Fibroblast of the conjunctiva (primary cell): ENCODE results near the gene PLCH1.
A peak's percentile ranks its signal among the peaks of the same experiment; 100 is the strongest.
"Not testable (repeated sequence)": the region's sequence is repeated elsewhere in the genome, so short reads cannot be mapped to it uniquely, and the experiment has no call there.

ENCODE experiments used
- DNase-seq: peaks from one replicate; pipeline ENCODE4 v3.0.0-alpha.2; 2010; ENCODE audit warnings: low read depth

PLCH1 gene

DNA sequence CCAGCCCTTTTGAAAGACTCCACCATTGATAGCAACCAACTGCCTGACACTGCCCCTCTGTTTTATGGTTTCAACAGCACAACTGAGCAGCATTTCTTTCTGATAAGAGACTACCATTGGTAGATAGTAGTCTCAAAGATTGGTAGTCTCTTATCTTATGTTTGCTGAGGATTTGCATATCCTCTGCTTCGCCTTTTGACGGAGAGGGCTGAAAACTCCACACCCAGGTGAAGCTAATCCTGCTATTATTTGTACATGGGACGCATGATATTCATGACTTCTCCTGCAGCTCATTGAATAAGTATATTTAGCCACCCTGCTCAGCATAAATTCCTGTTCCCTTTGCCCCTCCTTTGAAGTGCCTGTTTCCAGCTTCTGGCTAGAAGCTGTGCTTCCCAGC lies 332.0 kb downstream of the PLCH1 start:
- no peak for DNase-seq

DNA sequence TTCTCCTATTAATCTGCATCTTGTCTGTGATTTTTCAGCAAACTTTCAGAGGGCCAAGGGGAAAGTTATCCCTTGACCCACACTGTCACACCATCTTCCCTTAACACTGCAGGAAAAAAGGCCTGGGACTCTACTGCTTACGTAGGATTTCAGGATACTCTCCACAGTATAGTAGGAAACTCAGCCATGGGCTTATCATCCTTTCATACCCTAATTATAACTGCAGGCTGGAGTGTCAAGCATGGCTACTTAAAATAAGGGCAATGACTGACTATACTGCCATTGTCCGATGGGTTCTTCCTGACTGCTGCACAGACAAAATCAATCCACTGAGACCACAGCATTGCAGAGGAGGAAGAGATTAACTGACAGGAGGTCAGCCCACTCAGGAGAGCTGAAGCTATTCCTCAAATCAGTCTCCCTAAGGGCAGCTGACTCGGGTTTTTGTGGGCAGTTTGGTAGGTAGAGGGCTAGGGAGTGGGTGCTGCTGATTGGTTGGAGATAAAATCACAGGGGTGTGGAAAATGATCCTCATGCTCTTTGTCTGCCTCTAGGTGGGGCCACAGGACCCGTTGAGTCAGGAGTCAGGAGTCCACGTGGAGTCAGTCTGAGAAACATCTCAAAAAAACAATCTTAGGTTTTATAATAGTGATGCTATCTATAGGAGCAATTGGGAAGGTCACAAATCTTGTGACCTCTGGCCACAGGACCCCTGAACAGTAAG lies 333.2 kb downstream of the PLCH1 start:
- no peak for DNase-seq

DNA sequence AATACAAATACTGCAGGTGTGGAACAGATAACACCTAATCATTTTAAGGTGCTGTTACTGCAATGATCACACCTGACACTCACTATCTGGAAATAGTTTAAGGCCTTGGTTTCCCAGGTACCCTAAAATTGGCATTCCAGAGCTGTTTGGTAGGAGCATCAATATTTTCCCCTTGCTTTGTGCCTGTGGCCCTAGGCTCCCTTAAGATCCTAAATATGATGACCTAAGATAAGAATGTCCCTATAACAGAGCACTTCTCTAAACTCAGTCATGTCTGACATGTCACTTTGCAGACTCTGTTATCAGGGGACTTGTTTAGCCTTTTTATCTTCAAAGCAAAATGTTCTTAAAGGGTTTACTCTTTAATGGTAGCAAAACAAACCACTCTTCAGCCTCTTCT lies 335.5 kb downstream of the PLCH1 start:
- no peak for DNase-seq

DNA sequence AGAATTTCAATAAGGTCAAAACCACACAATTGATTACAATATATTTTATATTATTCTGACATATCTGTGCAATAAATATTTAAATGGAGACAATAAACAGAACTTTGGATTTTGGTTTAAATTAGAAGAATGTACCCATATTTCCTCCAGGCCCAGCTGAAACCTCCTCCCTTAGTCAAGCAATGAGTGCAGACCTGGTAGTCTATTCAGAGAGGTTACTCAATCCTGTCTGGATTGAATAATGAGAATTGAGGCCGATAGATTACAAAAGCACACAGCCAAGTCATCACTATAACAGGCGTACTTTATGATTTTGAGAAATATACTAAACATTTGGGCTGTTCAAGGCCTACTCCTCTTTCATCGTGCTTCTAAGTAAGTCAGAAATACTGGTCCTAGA lies 336.9 kb downstream of the PLCH1 start:
- no peak for DNase-seq

DNA sequence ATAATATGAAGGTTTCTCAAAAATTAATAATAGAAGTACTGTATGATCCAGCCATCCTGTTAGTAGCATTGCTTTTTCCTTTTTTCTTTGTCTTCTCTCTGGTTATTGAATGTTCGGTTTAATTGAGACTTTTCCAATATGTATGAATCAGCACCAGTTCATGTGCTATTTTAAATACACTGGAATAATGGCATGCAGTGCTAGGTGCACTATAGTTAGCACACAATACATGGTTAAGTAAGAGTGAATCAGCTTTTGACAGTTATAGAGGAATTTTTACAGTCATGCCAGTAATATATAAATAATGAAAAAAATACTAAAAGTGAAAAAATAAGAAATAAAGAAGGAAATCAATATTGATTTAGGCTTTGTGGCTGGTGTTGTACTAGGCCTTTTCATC lies 337.5 kb downstream of the PLCH1 start:
- no peak for DNase-seq

DNA sequence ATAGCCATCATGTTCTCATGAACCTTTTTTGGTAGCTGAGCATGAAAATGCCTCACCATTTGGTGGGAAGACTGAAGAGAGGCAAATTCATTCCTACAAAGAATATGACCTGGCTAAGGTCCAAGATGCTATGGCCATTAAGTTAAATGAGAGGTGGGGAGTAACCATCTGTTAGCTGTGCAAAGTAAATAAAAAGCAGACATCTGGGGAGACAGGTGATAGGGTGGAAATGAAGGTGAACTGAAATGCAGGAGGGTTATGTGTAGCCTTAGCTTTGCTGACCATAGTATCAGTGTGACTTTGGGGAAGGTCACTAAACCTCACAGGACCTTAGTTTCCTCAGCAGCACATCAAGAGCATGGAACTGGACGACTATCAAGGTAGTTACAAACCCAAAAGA lies 340.4 kb downstream of the PLCH1 start:
- DNase-seq = no peak

DNA sequence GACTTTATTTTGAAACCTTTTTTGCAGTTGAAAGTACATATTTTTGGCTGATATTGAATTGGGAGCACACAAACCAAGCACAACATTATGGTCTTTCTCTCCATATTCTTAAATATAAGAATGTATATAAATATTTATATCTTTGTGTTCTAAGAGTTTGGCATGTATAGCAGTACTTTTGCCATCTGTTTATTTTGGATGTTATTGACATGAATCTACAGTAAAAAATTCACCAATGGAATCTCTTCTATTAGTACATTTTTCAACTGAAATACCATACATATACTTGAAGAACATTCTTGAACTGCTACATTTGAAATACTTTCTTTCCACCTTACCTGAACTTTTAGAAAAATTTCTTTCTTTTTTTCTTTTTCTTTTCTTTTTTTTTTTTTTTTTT lies 342.2 kb downstream of the PLCH1 start:
- no peak for DNase-seq

DNA sequence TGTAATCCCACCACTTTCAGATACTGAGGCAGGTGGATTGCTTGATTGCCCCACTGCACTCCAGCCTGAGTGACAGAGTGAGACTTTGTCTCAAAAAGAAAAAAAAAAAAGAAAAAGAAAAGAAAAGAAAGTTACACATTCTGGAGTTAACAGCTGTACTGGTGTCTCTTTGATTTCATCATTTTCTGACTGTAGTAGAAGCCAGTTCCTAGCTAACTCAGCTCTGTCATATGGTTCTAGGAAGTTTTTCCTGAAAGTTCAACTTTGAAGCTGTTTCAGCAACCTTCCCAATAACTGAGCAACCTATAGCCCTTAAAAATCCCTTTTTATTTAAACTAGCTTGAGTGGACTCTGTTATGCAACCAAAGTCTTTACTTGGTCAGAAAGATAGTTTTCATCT lies 346.8 kb downstream of the PLCH1 start:
- no peak for DNase-seq

DNA sequence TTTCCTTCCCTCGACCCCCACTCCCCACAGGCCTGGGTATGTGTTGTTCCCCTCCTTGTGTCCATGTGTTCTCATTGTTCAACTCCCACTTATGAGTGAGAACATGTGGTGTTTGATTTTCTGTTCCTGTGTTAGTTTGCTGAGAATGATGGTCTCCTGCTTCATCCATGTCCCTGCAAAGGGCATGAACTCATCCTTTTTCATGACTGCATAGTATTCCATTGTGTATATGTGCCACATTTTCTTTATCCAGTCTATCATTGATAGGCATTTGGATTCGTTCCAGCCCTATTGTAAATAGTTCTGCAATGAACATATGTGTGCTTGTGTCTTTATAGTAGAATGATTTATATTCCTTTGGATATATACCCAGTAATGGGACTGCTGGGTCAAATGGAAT lies 350.0 kb downstream of the PLCH1 start:
- not testable (repeated sequence) for DNase-seq

DNA sequence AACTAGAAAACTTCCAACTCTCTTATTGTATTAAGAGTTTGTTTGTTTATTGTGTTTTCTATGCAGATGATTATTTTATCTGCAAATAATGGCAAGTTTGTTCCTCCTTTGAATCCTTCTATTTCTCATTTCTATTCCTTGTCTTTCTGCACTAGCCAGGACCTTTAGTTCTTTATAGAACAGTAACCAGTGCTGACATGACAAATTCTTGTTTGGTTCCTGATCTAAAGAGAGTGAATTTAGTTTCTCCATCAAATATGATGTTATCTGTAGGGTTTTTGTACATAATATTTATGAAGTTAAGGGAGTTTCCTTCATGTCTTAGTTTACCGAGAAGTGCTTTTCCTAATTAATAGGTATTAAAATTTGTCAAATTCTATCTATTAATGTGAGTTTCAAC lies 350.6 kb downstream of the PLCH1 start:
- no peak for DNase-seq

DNA sequence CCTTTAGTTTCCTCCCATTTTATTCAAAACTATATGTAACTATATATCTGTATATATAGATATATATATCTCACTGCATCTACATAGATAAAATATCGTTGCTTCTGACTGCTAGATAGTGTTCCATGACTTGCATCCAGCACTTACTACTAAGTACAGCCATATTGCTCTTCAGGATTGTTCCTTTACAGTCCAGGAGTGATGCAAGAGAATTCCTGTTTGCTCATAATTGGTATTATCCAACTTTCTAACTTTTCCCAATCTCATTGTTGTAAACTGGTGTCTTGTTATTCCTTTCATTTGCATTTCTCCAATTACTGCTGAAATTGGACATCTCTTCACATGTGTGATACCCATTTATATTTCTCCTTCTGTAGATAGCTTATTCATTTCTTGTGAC lies 351.6 kb downstream of the PLCH1 start:
- no peak for DNase-seq

DNA sequence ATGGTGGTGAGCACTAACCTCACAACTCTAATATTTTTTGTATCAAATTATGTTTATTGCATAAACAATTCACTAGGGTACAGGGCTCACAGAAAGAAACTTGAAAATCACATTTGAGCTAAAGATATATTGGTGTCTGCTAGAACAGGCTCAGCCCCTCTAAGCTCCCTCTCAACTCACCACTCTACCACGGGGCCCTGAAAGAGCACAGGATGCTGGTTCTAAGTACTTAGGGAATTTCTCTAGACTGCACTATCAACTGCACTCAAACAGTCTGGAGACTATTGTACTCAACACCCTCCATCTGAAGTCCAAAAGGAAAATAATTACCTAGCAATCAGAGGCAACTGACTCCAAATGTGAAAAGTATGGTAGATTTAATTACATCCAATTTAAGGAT lies 352.7 kb downstream of the PLCH1 start:
- no peak for DNase-seq

DNA sequence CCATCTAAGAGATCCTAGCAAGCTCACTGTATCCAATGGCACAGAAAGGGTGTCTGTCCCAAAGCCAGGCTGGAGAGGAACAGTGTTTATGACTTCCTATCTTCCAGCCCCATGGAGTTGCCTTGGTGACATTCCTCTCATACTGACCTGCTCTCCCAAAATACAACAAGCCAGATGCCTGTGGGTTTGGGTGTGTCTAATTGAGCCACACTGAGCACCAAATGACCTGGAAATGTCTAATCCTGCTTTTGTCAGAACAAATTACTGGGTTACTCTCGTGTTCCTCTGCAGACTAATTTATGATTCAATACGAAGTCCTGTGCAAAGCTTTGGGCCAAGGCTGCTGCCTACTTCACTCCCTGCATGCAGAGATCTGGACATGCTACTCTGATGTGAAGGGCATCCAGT lies 353.3 kb downstream of the PLCH1 start:
- peak; percentile 75 for DNase-seq

DNA sequence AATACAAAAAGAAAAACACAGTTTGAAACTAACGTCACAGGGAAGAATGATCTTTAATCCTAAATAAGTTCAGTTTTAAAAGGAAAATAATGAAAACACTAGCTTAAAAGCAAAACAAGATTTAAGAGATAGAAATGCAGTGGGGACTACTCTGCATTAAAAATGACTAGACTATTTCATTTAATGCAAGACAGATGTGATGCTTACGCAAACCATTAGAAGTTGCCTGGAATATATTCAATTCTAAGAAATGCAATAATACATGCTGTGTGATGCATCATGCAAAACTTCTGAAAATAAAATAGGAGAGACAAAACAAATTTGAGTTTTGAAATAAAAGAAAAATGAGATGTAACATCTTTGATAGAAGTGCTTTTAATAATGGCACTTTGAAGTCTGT lies 353.8 kb downstream of the PLCH1 start:
- DNase-seq = peak; percentile 78

DNA sequence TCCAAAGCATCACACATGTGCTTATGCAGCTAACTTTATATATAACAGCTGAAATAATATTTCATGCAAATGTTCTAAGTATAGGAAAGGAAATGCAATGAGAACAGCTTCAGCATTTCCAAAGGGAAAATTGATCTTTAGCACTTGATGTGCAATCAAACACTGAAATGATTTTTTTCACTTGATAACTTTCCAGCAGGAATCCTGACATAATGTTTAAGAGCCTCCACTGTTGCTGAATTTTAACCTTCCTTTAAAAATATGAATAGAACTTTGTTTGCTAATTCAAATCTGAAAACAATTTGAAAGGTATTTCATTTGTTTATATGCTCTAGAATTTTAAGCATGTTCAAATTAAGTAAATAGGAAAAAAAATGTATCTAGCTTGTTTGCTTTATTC lies 354.5 kb downstream of the PLCH1 start:
- no peak for DNase-seq

DNA sequence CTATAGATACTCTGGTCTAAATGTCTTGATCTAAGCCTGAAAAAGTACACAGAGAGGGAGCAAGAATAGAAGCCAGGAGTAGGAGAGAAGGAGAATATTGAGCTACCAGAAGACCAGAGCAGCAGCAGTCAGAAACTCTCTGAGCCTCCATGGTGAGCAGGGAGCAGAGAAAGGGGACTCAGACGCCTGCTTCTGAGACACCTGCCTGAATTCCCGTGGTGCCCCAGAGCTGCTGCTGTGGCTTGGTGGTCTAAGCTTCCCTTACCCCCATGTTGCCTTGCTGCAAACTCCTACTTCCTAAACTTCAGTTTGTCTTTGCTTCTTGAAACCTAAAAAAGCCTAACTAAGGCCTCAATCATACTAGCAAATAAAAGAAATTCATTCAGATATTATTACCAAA lies 356.5 kb downstream of the PLCH1 start:
- no peak for DNase-seq

DNA sequence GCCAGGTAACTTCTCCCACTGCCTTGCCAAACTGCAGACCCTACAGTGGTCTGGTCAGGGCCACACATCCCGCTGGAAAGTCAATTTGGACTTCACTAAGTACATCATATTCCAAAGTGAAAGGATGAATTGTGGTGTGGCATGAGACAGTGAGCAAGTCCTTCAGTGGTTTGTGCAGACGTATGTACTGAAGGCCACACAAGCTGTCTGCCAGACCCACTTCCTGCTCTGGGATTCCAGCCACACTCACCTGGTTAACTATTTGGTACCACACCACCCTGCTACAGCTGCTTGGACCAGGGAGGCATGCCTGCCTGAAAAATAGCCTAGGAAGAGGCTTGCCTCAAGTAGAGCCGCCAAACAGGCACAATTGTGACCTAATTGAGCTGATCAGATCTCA lies 357.3 kb downstream of the PLCH1 start:
- no peak for DNase-seq

DNA sequence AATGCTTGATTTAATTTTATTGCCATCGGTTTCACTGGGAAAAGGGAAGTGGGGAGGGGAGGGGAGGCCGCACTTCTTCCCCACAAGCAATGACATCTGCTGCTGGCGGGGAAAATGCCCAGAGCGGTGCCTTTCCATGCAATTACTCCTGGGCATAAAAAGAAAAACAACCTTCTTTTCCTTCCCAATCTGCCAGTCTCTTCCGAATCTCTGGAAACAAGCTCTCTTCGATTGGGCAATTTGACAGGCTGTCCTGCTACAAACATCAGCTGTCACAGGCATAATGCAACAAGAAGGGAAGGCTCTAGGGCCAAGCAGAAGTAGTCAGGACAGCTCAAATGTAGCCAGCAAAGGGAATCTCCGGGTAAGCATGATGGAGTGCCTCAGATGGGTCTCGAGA lies 358.0 kb downstream of the PLCH1 start:
- no peak for DNase-seq

DNA sequence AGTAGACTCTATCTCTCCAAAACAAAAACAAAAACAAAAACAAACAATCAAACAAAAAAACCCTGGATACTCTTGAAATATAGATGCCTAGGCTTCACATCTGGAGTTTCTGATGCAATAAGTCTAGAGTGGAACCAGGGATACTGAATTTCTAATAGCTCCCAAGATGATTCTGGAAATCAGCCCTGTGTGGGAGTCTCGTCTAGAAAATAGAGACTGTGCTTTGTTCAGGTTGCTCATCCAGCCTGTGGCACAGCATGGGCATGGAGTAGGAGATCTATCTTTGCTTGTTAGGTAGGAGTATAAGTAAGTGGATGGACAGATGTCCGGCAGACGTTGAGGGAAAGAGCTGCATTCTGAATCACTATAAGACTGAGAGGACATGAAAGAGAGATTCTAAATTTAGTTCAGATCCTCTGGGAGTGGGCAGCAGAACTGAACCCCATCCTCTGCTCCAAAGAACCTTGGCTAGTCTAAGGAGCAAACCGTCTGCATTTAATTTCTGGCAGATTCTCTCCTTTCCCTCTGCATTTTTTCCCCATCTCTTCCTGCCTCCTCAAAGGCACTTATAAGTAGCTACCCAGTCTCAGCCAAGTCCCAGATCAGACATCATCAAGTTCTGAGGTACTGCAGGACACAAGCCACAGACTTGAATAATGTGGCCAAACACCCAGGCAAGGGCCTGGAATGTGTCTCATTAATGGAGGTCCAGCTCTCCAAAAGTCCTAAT lies 358.8 kb downstream of the PLCH1 start:
- no peak for DNase-seq

DNA sequence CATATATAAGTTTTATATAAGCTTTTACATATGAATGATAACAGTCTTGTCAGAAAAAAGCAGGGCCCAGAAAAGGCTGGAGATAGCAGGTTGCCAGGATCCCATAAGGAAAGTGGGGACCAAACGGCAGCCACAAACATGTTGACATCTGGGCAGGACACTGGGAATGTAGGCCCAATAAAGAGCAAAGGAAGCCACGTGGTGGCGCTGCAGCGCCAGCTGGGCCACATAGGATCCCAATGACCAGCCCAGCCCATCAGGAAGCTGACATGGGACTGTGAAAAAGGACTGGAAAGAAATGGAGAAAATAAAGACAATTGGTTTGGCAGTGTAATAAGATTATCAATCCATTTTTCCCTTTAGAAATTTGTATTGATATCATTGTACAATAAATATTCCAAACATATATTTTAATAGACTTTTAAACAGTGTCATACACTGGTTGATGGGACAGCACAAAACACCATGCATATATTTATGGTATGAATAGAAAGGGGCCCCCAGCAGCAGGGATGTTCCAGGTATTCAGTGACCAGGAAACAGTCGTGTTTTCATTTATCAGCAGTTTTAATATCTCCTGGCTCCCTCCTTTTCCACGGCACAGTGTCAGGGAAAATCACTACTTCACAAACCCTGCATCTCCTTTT lies 362.4 kb downstream of the PLCH1 start:
- DNase-seq = peak; percentile 47

DNA sequence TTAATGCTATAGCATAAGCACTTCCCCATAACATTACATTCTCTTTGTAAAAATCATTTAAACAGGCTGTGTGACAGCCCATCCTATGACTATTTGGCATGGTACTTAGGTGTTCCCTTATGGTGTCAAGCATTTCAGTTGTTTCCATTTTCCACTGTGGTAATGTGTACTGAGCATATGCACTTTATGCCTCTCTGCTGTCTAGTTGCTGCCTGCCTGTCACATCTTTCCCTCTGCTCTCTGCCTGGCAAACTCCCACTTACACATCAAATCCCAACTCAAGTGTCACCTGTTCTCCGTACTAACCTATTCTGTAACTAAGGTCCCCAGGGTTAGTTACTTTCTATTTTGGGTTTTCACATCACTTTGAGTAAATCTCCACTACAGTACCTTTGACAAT lies 367.0 kb downstream of the PLCH1 start:
- DNase-seq = no peak

DNA sequence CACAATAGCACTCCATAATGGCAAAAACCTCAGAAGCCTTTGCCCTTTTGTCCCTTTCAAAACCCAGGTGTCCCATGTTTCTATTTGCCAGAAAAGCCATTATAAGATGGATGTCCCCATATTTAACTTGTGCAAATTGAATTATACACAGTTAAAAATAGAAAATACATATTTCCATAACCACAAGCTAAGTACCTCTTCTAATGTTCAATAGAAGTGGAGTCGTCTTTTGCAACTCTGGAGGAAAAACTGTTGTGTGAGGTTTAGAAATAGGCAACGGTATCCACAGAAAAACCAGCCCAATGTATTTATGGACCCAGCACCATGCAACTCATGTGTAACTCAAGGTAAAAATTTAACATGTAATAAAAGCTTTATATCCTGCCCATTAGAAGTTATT lies 367.8 kb downstream of the PLCH1 start:
- DNase-seq = no peak

DNA sequence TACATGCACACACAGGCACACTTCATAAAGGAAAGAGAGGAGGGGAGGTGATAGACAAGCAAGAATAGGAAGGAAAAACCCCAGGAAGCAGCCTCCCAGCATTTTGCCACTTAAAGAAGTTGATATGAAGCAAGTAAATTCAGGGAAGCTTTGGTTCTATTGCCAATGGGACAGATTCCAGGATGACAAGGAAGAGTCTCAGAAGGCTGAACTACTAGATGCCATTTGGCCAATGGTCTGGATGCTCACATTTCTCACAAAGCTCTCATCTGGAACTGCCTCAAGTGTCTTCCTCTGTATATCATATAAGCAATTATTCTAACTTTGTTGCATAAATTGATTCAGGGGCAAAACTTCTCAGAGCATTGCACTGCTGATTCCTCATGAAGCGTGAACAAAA lies 372.6 kb downstream of the PLCH1 start:
- DNase-seq = no peak
